ENCODE results near the gene FGD5.
"Not testable (repeated sequence)": the region's sequence is repeated elsewhere in the genome, so short reads cannot be mapped to it uniquely, and the experiment has no call there.

Gene FGD5

DNA sequence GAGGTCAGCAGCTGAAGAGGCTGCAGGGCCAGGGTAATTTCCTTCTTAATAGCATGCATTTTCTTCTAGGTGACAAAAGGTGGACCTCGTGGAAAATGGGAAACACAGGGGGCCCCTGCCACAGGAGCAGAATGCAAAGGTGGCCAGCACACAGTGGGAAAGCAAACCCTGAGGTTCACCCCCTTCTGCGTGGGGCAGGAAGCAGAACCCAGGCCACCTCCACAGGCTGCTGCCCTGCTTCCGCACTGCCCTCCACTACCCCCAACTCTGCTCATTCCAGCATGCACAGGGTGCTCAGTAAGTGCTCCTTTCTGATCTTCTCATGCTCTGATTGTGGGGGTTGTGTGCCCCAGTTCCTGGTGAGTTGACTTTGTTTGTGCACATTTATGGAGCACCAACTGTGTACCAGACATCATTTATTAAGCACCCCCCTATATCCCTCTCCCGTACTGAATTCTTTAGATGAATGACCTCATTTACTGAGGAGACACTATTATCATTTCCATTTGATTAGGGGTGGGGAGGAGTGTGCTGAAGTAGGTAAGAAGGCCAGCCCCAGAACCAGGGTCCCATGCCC, 12.7 kb upstream of the FGD5 start:
- DNase-seq (ENCODE audit: low spot score) = no peak

DNA sequence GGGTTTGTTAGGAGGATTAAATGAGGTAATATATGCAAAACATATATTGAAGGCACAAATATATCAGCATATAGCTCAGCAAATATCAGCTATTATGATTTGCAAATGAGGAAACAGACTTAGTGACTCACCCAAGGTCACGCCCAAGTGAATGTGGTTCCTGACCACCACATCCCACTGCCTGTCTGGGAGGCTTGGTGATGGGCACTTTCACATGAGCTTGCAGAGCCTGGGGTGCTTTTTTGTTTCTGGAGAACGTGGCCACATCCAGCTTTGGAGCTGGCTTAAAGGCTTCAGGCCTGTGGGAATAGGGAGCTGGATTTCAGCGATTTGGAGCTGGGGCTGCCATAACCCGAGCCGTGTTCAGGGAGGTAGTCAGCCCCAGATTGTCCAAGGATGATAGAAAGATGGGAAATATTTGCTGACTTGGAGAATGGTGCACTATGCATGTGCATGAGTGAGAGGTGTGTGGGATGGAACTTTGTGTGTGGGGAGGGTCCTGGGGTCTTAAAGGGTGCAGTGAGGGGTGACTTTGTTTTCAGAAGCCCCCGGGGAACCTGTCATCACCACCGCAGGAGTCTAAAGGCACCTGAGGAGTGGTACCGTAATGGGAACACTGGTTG, 12.0 kb upstream of the FGD5 start:
- no peak for DNase-seq (ENCODE audit: low spot score)

DNA sequence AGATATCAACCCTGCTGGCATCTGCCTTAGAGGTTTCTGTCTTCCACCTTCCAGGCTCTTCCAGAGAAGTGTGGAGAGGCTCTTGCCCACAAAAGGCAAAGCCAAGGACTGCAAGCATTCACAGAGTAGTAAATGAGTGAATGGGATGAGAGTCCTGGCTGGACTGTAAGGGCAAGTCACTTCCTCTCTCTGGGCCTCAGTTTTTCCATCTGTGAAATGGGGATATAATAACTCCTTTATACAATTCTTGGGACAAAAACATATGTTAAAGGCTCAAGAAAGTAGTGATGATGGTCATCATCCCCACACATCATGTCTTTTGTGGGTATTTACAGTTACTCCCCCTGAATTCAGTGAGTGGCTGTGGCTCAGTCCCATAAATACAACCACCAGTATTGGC, 10.7 kb upstream of the FGD5 start:
- no peak for DNase-seq (ENCODE audit: low spot score)

DNA sequence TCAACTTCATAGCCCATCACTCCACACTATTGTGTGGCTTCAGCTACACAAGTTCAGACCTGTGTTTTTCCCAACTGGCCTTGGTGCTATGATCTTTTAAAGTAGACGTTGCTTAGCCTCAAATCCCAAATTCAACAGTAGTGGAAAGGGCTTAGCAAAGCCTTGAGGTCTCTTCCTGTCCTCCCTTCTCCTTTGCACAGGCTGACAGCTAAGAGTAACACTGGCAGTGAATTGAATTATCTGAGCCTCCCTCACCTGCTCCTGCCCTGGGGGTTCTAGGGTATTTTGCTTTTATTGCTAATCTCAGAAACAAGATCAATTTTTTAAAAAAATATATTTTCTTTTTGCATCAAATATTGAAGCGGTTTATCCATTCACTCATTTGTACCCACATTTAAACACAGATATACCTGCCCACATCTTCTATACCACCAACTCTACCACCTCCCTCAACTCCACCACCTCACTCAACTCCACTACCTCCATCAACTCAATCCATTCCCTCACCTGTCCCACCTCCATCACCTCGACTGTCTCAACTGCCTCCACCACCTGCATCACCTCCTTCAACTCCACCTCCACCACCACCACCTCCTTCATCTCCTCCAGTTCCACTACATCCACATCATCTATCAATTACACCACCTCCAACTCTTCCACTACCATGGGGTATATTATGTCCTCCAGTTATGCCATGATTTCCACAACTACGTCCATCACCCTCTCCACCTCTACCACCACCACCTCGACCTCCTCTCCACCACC, 10.1 kb upstream of the FGD5 start:
- DNase-seq (ENCODE audit: low spot score) = no peak

DNA sequence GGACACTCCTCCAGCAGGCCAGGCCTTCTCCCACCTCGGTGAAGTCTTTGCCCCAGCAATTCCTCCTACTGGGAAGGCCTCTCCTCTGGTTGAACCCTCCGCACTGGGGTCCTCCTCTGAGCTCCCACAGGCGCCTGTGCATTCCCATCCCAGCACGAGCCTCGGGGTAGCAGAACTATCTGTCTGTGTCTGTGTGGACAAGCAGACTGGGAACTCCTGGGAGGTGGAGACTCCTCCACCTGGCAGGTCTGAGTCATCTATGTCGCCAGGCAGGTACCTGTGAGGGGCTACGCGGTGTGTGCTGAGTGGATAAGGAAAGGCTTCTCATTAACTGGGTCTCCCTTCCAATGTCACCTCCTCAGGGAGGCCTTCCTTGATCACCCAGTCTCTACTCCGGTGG, 9.2 kb upstream of the FGD5 start:
- not testable (repeated sequence) for DNase-seq (ENCODE audit: low spot score)

DNA sequence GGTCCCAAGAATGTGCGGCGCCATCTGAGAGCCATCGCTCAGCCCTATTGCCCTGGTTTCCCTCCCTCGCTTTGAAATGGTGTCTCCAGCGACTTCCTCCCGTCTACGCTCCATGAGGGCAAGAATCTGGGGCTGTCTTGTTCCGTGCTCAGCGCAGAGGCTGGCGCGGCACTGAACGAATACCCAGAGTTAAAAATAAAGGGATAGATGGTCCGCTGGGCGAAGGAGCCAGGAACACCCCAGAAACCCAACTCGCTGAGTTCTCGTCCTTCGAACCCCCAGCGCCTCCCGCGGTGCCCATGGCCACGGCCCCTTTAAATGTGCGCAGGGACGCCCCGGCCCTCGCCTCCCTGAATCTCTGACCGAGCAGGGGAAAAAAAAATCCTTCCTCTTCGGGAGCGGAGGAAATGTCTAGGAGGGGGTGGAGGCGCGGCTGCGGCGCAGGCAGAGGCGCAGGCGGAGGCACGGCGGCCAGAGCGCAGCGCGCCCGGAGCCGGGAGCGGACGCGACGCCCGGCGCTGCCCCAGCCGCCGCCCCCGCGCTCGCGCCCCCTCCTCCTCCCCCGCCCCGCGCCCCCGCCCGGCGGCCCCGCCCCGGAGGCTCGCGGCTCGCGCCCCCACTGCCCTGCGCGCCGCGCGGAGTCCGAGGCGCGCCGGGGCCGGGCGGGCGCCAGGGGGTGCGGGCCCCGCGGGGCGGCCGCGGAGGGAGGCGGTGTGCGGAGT, 8.5 kb upstream of the FGD5 start:
- DNase-seq (ENCODE audit: low spot score) = no peak

DNA sequence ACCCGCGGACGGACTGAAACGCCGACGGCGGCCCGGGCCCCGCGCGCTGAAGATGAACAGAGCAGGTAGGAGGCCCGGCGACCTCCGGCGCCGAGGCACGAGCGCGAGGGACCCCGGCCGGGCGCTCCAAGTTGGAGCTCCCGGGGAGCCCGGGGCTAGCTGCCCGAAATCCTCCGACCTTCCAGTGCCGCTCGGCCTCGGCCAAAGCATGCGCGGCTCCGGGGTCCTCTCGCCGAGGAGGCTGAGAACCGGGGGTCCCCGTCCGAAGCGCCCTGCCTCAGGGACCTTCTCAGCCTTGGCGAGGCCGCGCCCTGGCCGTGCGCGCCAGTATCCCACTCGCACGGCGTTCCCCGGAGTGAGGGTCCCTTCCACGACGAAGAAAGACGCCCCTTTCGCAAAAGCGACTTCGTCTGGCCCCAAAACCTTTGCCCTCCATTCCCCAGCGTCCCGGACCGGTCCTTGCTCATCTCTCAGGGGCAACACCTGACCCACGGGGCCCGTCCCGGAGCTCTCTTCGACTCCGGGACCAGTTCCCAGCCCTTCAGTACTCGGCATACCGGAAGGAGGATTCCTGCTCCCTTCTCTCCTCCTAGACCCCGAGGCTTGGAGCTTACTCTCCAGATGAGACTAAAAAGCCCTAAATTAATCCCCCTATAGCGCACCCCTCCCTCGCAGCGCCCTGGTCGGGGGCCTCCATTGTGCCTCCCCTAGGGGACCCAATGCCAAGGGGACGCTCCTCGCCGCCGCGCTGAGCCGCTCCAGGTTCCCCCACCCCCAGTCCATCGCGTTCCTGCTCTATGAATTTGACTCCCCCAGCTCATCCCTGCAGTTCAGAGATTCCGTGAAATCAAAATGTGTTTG, 7.7 kb upstream of the FGD5 start:
- no peak for DNase-seq (ENCODE audit: low spot score)

DNA sequence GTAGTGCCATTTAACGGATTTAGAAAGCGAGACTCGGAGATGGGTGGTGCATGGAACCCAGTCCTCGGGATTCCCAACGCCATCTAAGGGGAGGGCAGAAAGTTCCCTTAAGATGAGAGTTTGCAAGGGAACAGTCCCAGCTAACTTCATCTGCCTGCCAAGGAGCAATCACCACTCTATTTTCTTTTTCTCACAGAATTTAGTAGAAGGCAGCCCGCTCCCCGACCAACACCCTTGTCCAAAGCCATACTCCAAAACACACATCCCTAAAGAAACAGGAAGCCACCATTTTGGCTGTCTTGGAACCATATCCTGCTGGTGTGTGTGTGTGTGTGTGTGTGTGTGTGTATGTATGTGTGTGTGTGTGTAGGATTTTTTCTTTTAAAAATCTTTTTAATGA, 7.1 kb upstream of the FGD5 start:
- DNase-seq (ENCODE audit: low spot score) = no peak

DNA sequence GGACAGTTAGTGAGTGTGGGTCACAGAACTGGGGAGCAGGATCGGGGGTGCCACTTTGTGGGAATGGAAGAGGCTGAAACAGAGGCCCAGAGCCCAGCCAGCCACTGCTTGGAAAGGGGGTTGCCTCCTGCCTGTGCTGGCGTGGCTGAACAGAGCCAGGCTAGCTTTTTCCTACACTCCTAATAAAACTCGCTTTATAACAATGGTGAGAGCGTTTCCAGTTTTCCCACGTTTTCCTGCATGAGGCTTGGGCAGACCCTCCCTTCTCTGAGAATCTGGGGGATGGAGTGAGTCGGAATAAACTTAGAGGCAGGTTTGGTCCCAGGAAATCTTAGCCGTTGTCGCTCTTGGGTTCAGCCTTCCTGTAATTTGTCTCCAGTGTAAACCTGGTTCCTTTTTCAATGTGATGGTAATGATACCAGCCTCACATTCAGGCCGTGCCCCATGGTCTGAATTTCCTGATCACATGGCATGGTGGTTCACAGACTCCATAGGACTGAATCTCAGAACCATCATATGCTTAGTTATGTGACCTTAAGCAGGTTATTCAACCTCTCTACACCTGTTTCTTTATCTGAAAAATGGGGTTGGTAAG, 6.5 kb upstream of the FGD5 start:
- no peak for DNase-seq (ENCODE audit: low spot score)

DNA sequence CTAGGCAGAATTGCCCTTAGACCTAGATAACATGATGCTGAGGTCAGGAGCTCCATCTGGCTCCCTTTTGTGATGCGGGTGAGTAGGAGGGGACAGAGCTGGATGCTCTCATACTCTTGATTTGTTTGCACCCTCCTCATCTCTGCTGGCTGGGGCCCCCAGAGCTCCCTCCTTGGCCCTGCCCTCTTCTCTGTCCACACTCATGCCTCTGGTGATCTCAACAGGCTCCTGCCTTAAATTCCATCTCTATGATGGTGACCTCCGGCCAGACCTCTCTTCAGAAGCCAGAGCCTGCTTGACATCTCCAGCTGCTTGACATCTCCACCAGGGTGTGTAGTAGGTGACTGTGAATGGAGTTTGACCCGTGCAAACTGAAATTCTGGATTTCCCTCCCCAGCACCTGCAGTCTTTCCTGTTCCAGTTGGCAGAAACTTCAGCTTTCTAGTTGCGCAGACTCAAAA, 4.3 kb upstream of the FGD5 start:
- no peak for DNase-seq (ENCODE audit: low spot score)

DNA sequence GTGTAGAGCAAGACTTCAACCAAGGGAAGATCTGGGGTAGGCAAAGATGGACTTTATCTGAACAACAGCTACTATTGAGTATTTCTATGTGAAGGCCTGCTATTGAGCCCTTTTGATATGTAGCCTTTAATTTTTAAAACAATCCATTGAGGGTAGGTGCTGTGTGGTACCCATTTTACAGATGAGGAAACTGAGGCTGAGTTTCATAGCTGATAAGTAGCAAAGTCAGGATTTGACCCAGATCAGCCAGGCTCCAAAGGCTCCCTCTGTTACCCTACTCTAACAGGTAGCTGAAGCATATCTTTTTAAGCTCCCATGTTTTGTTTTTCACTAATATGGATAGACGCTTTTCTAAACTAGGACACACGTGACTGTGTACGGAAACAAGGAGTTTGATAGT, 2.4 kb upstream of the FGD5 start:
- DNase-seq (ENCODE audit: low spot score) = no peak

DNA sequence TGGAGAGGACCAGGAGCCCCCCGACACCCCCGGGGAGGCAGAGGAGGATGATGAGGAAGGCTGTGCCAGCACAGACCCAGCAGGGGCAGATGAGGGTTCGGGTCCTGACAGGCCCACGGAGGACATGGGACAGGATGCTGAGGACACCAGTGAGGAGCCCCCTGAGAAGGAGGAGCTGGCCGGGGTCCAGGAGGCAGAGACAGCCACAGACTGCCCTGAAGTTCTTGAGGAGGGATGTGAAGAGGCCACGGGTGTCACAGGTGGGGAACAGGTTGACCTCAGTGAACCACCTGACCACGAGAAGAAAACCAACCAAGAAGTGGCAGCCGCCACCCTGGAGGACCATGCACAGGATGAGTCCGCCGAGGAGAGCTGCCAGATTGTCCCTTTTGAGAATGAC, 909 bp downstream of the FGD5 start:
- no peak for DNase-seq (ENCODE audit: low spot score)

DNA sequence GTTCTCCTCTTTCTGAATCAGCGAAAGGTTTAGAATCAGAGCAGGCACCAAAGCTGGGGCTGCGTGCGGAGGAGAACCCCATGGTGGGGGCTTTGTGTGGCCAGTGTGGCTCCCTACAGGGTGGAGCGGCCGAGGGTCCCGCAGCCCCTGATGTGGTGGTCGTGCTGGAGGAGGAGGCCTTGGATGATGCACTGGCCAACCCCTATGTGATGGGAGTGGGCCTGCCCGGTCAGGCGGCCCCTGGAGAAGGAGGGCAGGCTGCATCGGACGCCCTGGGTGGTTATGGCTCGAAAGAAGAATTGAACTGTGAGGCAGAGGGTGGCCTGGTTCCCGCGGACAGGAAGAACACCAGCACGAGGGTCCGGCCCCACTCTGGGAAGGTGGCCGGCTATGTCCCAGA, 1.4 kb downstream of the FGD5 start:
- no peak for DNase-seq (ENCODE audit: low spot score)

DNA sequence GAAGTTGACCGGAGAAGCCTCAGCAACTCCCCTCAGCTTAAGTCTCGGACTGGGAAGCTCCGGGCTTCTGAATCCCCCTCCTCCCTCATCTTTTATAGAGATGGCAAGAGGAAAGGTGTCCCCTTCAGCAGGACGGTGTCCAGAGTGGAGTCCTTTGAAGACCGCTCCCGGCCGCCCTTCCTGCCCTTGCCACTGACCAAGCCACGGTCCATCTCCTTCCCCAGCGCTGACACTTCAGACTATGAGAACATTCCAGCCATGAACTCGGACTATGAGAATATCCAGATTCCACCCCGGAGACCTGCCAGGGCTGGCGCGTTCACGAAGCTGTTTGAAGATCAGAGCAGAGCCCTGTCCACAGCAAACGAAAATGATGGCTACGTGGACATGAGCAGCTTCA, 2.4 kb downstream of the FGD5 start:
- no peak for DNase-seq (ENCODE audit: low spot score)

DNA sequence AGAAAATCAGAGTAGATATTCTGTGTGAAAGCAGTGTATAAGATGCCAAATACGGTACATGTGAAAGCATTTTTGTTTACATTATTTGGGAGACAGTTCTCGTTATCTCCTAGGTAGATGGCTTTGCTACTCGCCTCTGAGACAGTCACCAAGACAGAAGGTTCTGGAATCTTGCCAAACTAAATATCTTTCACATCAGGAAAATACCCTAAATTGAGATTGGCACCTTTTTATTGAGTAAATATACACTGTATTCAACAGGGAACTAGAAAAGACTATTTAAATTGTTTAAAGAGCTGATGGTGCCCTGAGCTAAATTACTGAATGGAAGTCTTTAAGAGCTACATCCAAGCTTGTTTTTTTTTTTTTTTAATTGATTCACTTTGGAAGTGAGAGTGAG, 3.4 kb downstream of the FGD5 start:
- no peak for DNase-seq (ENCODE audit: low spot score)

DNA sequence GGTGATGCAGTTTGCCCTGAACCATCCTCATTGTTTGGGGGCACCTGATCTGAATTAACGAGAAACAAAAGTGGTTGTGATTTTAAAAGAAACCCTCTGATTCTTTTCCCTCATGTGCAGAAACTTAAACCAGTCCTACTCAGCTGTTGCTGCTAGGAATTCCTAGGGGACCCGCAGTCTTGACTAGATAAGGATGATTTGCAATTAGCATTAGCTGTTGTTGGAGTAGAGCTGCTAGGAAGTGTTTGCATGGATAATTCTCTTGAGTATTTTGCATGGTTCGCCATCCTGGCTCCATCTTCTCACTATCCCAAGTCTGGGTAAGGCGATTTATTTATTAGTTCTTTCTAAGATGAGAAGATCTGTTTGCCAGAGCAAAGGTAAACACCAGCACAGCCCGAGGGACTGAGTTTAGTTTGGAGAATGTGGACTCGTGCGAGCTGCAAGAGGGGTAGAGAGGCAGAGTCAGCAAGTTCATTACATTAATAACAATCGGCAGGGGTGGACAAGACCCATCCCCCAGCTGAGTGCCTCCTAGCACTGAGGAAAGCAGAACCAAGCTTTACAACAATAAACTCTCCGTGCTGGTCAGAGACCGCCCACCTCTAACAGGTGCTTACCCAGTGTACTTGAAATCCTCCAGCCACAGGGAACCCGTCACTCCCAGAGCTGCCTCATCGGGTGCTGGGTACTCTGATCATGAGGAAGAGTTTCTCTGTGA, 4.1 kb downstream of the FGD5 start:
- DNase-seq (ENCODE audit: low spot score) = no peak

DNA sequence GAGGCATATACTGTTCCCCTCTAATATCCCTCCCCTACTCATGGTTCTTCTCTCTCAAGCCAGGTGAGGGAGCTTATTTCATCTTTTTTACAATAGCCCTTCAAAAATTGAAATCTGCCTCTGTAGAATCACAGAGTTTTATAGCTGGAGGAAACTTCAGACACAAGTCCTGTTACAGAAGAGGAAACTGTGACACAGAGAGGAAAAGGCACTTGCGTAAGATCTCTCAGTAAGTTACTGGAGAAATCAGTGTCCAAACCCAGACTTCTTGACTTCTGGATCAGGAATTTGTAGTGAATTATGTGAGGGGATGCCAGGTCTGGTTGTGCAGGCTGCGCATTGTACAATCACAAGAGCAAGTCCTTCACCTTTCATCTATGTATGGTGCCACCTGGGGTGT, 4.6 kb downstream of the FGD5 start:
- DNase-seq (ENCODE audit: low spot score) = no peak

DNA sequence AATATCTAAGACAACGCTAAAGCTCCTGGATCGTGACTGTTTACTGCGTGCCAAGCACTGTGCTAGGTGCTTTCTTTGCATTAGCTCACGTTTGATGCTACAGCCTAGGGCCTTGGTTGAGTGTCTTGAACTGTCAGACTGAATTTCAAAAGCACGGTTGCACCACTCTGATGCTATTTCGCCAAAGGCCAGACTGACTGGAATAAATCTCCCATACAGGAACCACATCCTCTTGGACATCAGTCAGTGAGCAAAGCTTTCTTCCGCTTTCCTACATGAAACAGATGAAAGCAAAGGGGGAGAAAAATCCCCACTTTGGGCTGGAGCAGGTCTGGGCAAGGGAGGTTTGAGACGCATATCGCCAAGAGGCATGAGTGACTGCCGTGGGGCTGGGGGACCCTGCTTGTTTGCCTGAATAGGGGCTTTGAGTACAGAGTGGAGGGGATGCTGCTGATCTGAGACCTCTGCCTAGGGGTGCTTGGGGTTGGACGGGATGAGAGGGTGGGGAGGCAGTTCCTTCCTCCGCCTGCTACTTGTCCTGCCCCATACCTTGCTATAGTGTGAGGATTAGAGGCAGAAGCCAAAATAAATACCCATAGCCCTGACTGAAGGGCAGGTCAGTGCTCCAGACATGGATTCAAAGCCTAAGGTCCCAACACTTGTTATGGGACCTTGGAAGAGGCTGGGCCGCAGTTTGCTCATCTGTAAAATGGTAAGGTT, 5.3 kb downstream of the FGD5 start:
- no peak for DNase-seq (ENCODE audit: low spot score)

DNA sequence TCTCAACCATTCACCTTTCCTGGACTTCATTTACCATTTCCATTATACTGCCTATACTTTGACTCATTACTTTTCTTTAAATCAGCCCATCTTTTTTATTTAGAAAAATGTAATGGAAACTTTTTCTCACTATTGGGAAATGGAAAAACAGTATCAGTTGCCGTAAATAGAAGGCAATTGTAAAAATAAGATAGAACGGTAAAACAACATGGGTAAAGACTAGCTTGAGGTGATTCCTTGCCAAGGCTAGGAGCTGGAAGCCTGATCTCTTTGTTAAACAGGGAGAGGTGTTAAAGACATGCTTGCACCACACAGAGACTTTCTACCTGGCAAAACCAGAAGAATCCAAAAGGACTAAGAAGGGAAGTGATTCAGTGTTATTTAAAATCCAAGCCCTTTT, 5.9 kb downstream of the FGD5 start:
- no peak for DNase-seq (ENCODE audit: low spot score)

DNA sequence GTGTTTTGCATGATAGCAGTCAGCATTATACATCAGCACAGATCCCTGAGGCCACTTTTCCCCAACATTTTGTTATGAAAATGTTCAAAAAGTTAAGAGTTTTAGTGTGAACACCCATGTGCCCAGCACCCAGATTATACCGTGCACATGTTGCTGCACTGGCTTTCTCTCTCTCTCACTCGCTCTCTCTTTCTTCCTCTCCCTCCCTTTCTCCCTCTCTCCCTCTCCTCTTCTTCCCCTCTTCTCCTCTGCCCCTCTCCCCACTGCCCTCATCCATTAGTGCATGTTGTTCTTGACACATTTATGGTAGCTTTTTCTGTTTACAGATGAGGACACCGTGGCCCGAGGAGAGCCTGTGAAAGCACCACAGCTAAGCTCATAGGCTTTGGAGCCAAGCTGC, 7.3 kb downstream of the FGD5 start:
- DNase-seq (ENCODE audit: low spot score) = no peak

All from HuH-7.5 (cell line).